Measurements from ENCODE around the gene S100B.
"Not testable (repeated sequence)": the region's sequence is repeated elsewhere in the genome, so short reads cannot be mapped to it uniquely, and the experiment has no call there.

Gene S100B

GRCh38 chr21:46604975-46605766, at the start of gene S100B:
Gene S100B (minus strand): TSS chr21:46605082. CDS start chr21:46602415, 2,667 bp downstream.
- no peak for DNase-seq (ENCODE audit: low spot score)

- DNase-seq (ENCODE audit: low spot score), result no peak
These were observed 46.2 kb upstream of the S100B start for GRCh38 chr21:46651121-46651520.

- no peak for DNase-seq (ENCODE audit: low spot score)
These were observed 45.7 kb upstream of the S100B start for GRCh38 chr21:46650476-46651098.

- no peak for DNase-seq (ENCODE audit: low spot score)
These were observed 44.5 kb upstream of the S100B start for GRCh38 chr21:46649356-46649755.

- no peak for DNase-seq (ENCODE audit: low spot score)
These were observed 43.7 kb upstream of the S100B start for GRCh38 chr21:46648539-46648938.

DNA sequence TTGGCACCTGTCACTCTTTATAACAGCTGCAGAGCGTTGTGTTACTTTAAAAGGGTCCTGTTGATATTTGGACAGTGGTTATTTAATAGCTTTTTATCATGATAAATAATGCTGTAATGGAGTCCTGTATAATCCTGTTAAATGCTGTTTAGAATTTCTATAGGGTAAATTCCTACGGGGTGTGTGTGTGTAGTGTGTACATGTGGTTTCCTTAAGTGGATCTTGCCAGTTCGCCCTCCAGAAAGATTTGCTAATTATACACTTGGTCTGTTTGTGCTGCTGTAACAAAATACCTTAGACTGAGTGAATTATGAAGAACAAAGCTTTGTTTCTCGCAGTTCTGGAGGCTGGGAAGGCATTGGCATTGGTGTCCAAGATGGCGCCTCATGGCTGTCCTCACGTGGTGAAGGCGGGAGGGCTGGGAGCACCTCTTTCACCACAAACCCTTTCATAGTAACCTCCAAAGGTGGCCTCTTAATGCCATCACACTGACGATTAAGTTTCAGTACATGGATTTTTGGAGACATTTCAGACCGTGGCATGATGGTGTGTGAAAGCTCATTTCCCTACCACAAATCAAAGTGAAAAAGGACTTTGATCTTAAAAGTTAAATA, 41.8 kb upstream of the S100B start:
- no peak for DNase-seq (ENCODE audit: low spot score)

DNA sequence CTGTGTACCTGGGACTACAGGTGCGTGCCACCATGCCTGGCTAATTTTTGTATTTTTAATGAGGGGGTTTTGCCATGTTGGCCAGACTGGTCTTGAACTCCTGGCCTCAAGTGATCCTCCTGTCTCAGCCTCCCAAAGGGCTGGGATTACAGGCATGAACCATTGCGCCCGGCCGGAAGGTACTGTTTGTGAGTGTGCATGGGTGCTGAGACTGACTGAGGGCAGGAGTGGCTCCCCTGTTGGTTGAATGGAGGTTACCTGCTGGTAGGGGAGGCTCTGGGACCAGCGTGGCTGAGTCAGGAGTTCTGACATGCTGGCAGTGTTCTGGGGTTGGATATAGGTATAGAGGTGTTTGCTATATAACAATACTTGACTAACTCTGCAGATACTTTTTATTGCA, 41.0 kb upstream of the S100B start:
- no peak for DNase-seq (ENCODE audit: low spot score)

DNA sequence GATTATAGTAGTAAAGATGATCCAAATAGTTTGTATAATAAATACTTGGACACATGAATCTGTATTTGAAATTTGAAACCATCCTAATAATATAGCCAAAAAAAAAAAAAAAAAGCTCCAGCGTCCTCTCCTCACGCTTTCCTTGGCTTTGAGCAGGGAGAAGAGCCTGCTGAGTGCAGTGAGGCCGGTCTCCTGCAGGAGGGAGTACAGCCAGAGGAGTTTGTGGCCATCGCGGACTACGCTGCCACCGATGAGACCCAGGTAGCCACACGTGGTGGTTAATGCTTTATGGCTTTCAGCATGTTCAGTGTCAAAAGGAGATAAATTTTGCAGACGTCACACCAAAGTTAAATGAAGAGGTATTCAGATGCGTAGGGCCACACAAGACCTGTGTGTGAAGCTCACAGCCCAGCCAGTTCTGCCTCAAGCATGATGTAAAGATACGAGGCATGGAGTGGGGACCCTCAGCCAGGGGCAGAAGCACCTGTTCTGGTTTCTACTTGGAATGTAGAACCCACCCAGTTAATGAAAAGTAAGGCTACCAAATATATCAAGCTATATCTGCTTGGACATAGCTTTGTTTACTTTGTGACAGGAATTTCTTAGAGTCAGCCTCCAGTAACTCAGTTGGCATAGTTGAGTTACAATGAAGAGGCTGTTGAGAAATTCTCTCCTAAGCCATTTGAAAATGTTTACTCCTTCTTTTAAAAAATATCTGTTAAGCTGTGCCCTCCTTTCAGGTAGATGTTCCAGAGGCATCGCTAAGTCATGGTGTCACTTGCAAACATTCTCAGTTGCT, 38.7 kb upstream of the S100B start:
- no peak for DNase-seq (ENCODE audit: low spot score)

GRCh38 chr21:46641656-46642055, 36.8 kb upstream of the S100B start:
- no peak for DNase-seq (ENCODE audit: low spot score)

DNA sequence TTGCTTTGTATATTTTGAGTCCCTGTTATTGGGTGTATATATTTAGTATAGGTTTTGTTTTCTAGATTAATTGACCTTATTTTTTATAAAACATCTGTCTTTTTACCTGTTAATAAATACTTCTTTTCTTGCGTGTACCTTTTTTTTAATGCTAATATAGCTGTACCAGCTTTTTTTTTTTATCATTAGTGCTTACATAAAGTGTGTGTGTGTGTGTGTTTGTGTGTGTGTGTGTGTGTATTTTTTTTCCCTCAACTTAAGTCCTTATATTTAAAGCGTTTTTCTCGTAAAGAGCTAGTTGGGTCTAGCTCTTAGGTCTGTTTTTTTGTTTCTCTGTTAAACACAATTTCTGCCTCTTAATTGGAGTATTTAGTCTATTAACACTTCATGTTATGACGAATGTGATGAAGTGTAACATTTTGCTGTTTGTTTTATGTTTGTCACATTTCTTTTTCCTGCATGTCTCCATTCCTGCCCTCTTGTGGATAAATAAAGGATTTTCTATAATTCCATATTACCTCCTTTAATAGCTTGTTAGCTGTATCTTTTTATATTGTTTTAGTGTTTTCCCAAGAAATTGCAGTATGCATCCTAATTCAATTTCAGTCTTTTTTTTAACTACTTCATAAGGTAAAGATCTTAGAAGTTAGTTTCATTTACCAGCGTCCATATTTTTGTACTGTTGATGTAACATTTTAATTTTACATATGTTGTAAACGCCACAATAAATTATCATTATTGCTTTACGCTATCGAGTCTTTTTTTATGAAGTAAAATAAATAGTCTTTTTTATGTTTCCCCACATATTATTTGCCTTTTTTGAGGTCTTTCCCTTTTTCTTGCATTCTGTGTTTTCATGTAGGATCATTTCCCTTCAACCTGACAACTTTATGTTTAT, 34.9 kb upstream of the S100B start:
- peak; percentile 9 for DNase-seq (ENCODE audit: low spot score)

DNA sequence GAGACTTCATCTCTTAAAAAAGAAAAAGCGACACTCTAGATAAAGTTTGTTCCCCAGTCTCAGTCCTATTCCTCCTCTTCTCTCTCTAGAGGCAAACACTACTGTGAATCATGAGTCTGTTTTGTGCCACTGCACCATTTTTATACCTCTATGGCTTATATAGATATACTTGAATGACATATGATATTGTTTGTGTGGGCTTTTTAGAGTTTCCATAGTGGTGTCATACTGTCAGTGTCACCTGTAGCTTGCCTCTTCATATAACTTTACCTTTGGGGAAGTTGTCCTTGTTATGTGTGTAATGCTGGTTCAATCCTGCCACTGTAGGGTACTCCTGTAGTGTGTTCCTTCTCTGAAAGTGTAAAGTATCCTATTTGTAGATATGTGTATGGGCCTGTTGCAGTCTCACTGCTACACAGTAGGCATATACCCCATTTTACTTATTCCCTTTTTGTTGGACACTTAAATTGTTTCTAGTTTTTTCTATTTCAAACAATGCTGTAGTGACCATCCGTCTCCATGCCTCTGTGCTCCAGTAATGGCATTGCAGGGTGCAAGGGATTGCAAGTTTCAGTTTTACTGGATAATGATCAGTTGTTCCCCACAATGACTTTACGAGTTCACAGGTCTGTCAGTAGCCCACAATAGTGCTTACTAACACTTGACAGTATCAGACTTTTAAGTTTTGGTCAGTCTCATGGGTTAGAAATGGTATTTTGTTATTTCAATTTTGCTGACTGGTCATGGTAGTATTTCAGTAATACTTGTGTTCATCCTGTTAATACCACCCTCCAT, 33.3 kb upstream of the S100B start:
- no peak for DNase-seq (ENCODE audit: low spot score)

- DNase-seq (ENCODE audit: low spot score), result no peak
These were observed 31.8 kb upstream of the S100B start for GRCh38 chr21:46636550-46637285.

DNA sequence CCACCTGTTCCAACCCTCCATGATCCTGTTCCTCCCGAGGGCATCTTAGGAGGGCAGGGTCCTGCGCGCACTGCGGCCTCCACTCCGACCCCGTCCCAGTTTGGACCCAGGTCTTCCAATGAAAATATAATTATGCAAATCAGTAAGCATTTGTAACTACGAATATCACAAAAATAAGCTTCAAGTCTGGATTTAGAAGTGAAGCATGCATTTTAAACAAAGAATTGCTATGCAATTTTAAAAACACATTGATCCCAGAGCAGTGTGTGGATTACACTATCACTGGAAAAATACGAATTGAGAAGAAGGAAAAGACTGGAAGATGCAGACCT, 31.3 kb upstream of the S100B start:
- no peak for DNase-seq (ENCODE audit: low spot score)

- peak; percentile 99 for DNase-seq (ENCODE audit: low spot score)
These were observed 30.7 kb upstream of the S100B start, which contains the start of gene PRMT2 for GRCh38 chr21:46635324-46636180. Gene PRMT2 (plus strand): TSS chr21:46635674. CDS start chr21:46636952, 1,278 bp downstream.

GRCh38 chr21:46634966-46635323, 30.1 kb upstream of the S100B start:
- peak; percentile 65 for DNase-seq (ENCODE audit: low spot score)

DNA sequence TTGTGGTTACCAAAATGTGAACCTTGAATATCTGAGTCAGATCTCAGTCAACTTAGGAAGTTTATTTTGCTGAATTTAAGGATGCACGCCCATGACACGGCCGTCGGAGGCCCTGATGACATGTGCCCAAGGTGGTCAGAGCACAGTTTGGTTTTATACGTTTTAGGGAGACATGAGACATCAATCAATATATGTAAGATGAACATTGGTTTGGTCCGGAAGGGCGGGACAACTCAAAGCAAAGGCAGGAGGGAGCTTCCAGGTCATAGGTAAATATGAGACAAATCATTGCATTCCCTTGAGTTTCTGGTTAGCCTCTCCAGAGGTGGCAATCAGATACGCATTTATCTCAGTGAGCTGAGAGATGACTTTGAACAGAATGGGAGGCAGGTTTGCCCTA, 29.5 kb upstream of the S100B start:
- peak; percentile 24 for DNase-seq (ENCODE audit: low spot score)

DNA sequence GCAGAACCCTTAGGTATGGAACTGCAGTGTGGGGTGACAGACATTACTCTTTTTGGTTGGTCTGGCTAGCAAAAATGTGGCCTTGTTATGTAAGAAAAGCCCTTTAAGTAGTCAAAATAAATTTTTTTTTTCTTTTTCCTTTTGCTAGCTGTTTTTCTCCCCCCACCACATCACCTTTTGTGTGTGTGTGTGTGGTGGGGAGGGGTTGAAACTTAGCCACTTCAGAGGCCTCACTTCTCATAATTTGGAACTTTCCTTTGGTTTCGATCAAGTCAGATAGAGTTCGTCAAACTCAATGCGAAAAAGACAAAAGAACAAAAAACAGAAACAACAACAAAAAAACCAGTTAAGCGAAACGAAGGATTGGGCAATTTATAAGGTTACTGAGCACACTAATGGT, 28.7 kb upstream of the S100B start:
- no peak for DNase-seq (ENCODE audit: low spot score)

DNA sequence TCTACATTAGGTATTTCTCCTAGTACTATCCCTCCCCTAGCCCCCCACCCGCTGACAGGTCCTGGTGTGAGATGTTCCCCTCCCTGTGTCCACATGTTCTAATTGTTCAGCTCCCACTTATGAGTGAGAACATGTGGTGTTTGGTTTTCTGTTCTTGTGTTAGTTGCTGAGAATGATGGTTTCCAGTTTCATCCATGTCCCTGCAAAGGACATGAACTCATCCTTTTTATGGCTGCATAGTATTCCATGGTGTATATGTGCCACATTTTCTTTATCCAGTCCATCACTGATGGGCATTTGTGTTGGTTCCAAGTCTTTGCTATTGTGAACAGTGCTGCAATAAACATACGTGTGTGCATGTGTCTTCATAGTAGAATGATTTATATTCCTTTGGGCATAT, 26.0 kb upstream of the S100B start:
- not testable (repeated sequence) for DNase-seq (ENCODE audit: low spot score)

DNA sequence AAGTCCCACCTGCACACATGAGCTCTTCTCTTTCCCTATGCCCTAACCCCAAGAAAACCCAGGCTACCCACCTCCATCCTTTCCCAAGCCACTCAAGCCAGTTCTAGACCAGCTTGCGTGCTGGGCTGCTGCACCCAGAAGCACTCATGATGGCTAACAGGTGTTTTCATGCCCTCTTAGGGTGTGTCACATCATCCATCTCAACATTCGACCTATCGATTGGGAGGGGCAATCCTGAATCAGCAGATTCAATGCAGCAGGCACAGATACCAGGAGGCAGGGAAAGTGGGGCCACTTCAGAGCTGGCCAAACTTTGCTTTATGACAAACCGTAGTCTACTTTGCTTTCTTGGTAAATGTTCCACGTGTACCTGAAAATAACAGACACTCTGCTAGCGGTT, 24.0 kb upstream of the S100B start:
- DNase-seq (ENCODE audit: low spot score), result no peak

Data from LoVo (cell line).